ENCODE data around the gene DHFR2. TPM values are rescaled to one million over a fixed set of nuclear protein-coding genes. Genes with fewer than 3 reads are reported as not detected.

Gene DHFR2
- total and polyA plus RNA-seq, 2 donors (not counting 3 experiments of a cell fraction or from before 2014, with no cell fraction given): 0.65 to 2.2 TPM

DNA sequence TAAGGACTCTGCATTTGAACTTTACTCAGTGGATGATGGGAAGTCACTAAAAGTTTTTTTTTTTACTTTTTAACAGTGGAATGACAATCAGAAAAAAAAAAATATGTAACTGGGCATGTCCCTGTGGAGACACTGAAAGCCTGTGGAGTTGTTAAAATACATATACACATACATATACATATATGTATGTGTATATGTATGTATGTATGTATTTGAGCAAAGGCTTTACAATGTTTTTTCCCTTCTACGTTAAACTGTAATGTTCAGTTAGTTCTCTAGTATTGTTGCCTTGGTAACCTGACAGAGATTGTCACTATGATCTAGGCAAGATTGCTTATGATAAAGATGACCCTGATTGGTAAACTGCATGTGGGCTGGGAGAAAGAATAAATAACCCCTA, 30.4 kb upstream of the DHFR2 start:
- no peak for FAIRE-seq
- H3K9ac ChIP-seq (replicated peaks; ENCODE audit: extremely low read depth, insufficient read depth, low read length): no peak overlapping the region
- no peaks in the 10 kb centered on the region for H3K27me3 ChIP-seq (ENCODE audit: control insufficient read depth in 2 of 2, insufficient read depth in 2 of 2, low read length in 2 of 2)
- H3K79me2 ChIP-seq (ENCODE audit: control insufficient read depth, insufficient read depth, low read length): no peaks in the 10 kb centered on the region
- CTCF ChIA-PET: no interaction called here
- intact Hi-C loops (cut with micrococcal nuclease): no loop called here
- H3K4me1 ChIP-seq (ENCODE audit: control insufficient read depth, extremely low read depth, insufficient read depth, low read length): peaks cover 1% of the 10 kb centered on the region
- POLR2A ChIA-PET: no interaction called here
- no peak overlapping the region for H3K4me3 ChIP-seq (replicated peaks in 1 of 3; ENCODE audit: insufficient read depth in 1 of 3, low read depth in 1 of 3, low read length in 3 of 3)
- TF ChIP-seq CTCF (IDR thresholded peaks at IDR 0.05; ENCODE audit: extremely low read depth in 1 of 2, insufficient read depth in 1 of 2, low read depth in 1 of 2, low read length in 2 of 2): no peak
- TF ChIP-seq POLR2A (IDR thresholded peaks at IDR 0.05; ENCODE audit: low read depth, low read length): no peak
- TF ChIP-seq JUN (IDR thresholded peaks at IDR 0.05; ENCODE audit: borderline replicate concordance, insufficient read depth, insufficient read length, low read depth): no peak
- no peak for TF ChIP-seq MYC (IDR thresholded peaks at IDR 0.05; ENCODE audit: low read depth, low read length)
- no peak for TF ChIP-seq GATA2 (IDR thresholded peaks at IDR 0.05; ENCODE audit: insufficient read depth, insufficient read length, low read depth, low read length)
- no peak for TF ChIP-seq FOS (IDR thresholded peaks at IDR 0.05; ENCODE audit: borderline replicate concordance, insufficient read depth, low read length)
- no peak for TF ChIP-seq POLR2AphosphoS5 (IDR thresholded peaks at IDR 0.05; ENCODE audit: insufficient read depth, low read depth, low read length)
- TF ChIP-seq MAX (IDR thresholded peaks at IDR 0.05; ENCODE audit: insufficient read depth, insufficient read length): no peak
- no peak for TF ChIP-seq EZH2 (IDR thresholded peaks at IDR 0.05; ENCODE audit: borderline replicate concordance, low read depth, low read length, severe bottlenecking)
- dilution Hi-C loops (cut with MboI; ENCODE audit: extremely low pct_ligation_motif_present, low sequenced_read_pairs): no loop called here
- no TSS peak for BruUV-seq (replicated peaks)
- no peaks in the 10 kb centered on the region for H4K20me1 ChIP-seq (replicated peaks; ENCODE audit: control insufficient read depth, extremely low read depth, insufficient read depth, low read length)
- no peak overlapping the region for H3K27ac ChIP-seq (ENCODE audit: insufficient read depth, low read depth, low read length)
- no peaks in the 10 kb centered on the region for H3K9me3 ChIP-seq (replicated peaks; ENCODE audit: control insufficient read depth, insufficient read depth, low read length)
- H3K4me2 ChIP-seq (ENCODE audit: insufficient read depth, low read length): no peak overlapping the region
- H2AFZ ChIP-seq (ENCODE audit: low read depth, low read length): no peak overlapping the region
- no peak for DNase-seq (ENCODE audit: low read depth, low spot score)
- H3K9me1 ChIP-seq (replicated peaks; ENCODE audit: control insufficient read depth, extremely low read depth, insufficient read depth, low read length): no peaks in the 10 kb centered on the region
- H3K36me3 ChIP-seq (ENCODE audit: control insufficient read depth in 2 of 2, extremely low read depth in 1 of 2, insufficient read depth in 2 of 2, low read length in 2 of 2): peaks cover 0 to 8% of the 10 kb centered on the region in 2 experiments
